Right lobe of liver (tissue), 4 donors: ENCODE measurements around the gene ZNF383.

Experiments
- CTCF ChIP-seq, 4 donors: fragments of 200-600 bp in 3 of 4; fragments of 450-650 bp in 1 of 4; IDR thresholded peaks; one replicate each; pipeline versions ENCODE4 v1.5.1 to v1.8.0; 2016 to 2022; ENCODE audit warnings: antibody characterized with exemption in 4 of 4, mild to moderate bottlenecking in 2 of 4
- POLR2A ChIP-seq: fragments of 450-650 bp; IDR thresholded peaks from one replicate; pipeline ENCODE4 v1.6.1; 2017; ENCODE audit warnings: antibody characterized with exemption, mild to moderate bottlenecking
- donor health status: DM: no; HTN: no; CAD: no.
- donor health status: DM: no; HTN: no; CAD: no.
- donor health status: DM: no; HTN: yes; CAD: no.

- no peak for TF ChIP-seq CTCF (IDR thresholded peaks at IDR 0.05)
- no peak for TF ChIP-seq POLR2A
Observed at GRCh38 chr19:37221136-37221535, 3.1 kb downstream of the ZNF383 start.
